HG03432 (cell line): ENCODE data around the gene NDC80.
A peak's percentile ranks its signal among the peaks of the same experiment; 100 is the strongest.
"Not testable (repeated sequence)": the region's sequence is repeated elsewhere in the genome, so short reads cannot be mapped to it uniquely, and the experiment has no call there.

Experiments
- ATAC-seq: cut with Tn5 transposase; IDR thresholded peaks from one replicate; pipeline ENCODE4 v1.9.1; 2021; ENCODE audit warnings: mild to moderate bottlenecking, moderate library complexity; ENCODE audit not compliant: unreplicated experiment

The NDC80 gene

GRCh38 chr18:2571200-2572170 lies at the start of gene NDC80, which contains the start of gene METTL4:
NDC80 (plus strand) TSS chr18:2571557; CDS start chr18:2572986, 1,429 bp downstream.
METTL4 (minus strand) TSS chr18:2571505; CDS start chr18:2567216, 4,289 bp downstream.
- ATAC-seq = peak; percentile 84

- peak; percentile 46 for ATAC-seq
Observed at GRCh38 chr18:2522112-2522511, 49.2 kb upstream of the NDC80 start.

- ATAC-seq = not testable (repeated sequence)
Observed at GRCh38 chr18:2524794-2525198, 46.6 kb upstream of the NDC80 start.

GRCh38 chr18:2526329-2526728 lies 45.0 kb upstream of the NDC80 start:
- ATAC-seq = no peak

- no peak for ATAC-seq
Observed at GRCh38 chr18:2529154-2529553, 42.2 kb upstream of the NDC80 start.

GRCh38 chr18:2531751-2532150 lies 39.6 kb upstream of the NDC80 start:
- no peak for ATAC-seq

- ATAC-seq = no peak
Observed at GRCh38 chr18:2532797-2533196, 38.6 kb upstream of the NDC80 start.

GRCh38 chr18:2534906-2535305 lies 36.5 kb upstream of the NDC80 start:
- peak; percentile 65 for ATAC-seq

GRCh38 chr18:2535419-2535910 lies 35.9 kb upstream of the NDC80 start:
- ATAC-seq = peak; percentile 14

GRCh38 chr18:2536063-2536462 lies 35.3 kb upstream of the NDC80 start:
- ATAC-seq = no peak

- no peak for ATAC-seq
Observed at GRCh38 chr18:2536493-2536892, 34.9 kb upstream of the NDC80 start.

GRCh38 chr18:2537296-2537695 lies 34.1 kb upstream of the NDC80 start:
- ATAC-seq = no peak

GRCh38 chr18:2538236-2538635 lies 33.1 kb upstream of the NDC80 start:
- no peak for ATAC-seq

- no peak for ATAC-seq
Observed at GRCh38 chr18:2538844-2539243, 32.5 kb upstream of the NDC80 start.

- ATAC-seq = no peak
Observed at GRCh38 chr18:2540575-2540974, 30.8 kb upstream of the NDC80 start.

GRCh38 chr18:2541925-2542563 lies 29.3 kb upstream of the NDC80 start:
- ATAC-seq = peak; percentile 75

GRCh38 chr18:2545155-2545554 lies 26.2 kb upstream of the NDC80 start:
- ATAC-seq = no peak

- peak; percentile 77 for ATAC-seq
Observed at GRCh38 chr18:2547477-2548087, 23.8 kb upstream of the NDC80 start.

GRCh38 chr18:2549462-2549861 lies 21.9 kb upstream of the NDC80 start:
- no peak for ATAC-seq

GRCh38 chr18:2551425-2551824 lies 19.9 kb upstream of the NDC80 start:
- ATAC-seq = no peak

GRCh38 chr18:2554696-2555095 lies 16.7 kb upstream of the NDC80 start:
- ATAC-seq = no peak
